Heart left ventricle (tissue), 16 donors: ENCODE data around the gene ZNF584. TPM values are rescaled to one million over a fixed set of nuclear protein-coding genes. Genes with fewer than 3 reads are reported as not detected.

Source experiments
- ATAC-seq, 4 donors: fragments of 200-7000 bp; cut with Tn5 transposase; one replicate each; pipeline ENCODE4 v1.9.1; 2020 to 2022; ENCODE audit warnings: moderate library complexity in 4 of 4, mild to moderate bottlenecking in 3 of 4, moderate number of reproducible peaks in 1 of 4
- DNase-seq, 5 donors: peaks; one replicate each; pipeline ENCODE4 v3.0.0-alpha.2; 2020
- H3K27ac ChIP-seq, 12 donors: fragments of 200-600 bp; sonication (generic) in 4 of 12; one replicate each; pipeline versions ENCODE4 v1.5.0 to v1.8.0; 2016 to 2022; ENCODE audit warnings: mild to moderate bottlenecking in 2 of 12
- H3K27me3 ChIP-seq, 9 donors: fragments of 200-600 bp; sonication (generic) in 2 of 9; one replicate each; pipeline versions ENCODE4 v1.5.1 to v1.8.0; 2016 to 2022; ENCODE audit warnings: mild to moderate bottlenecking in 3 of 9
- H3K36me3 ChIP-seq, 9 donors: fragments of 200-600 bp; sonication (generic) in 2 of 9; one replicate each; pipeline versions ENCODE4 v1.5.0 to v1.8.0; 2018 to 2022; ENCODE audit warnings: mild to moderate bottlenecking in 2 of 9
- H3K4me1 ChIP-seq, 12 donors: fragments of 200-600 bp; sonication (generic) in 4 of 12; one replicate each; pipeline versions ENCODE4 v1.5.0 to v1.8.0; 2016 to 2022; ENCODE audit warnings: mild to moderate bottlenecking in 3 of 12
- H3K4me3 ChIP-seq, 12 donors: fragments of 200-600 bp; sonication (generic) in 4 of 12; one replicate each; pipeline versions ENCODE4 v1.5.0 to v1.8.0; 2017 to 2022; ENCODE audit warnings: mild to moderate bottlenecking in 9 of 12, moderate library complexity in 4 of 12
- H3K9me3 ChIP-seq, 12 donors: fragments of 200-600 bp; sonication (generic) in 4 of 12; one replicate each; pipeline versions ENCODE4 v1.5.0 to v1.8.0; 2016 to 2022; ENCODE audit warnings: mild to moderate bottlenecking in 1 of 12
- CTCF ChIP-seq, 12 donors: fragments of 200-600 bp; sonication (generic) in 4 of 12; IDR thresholded peaks; one replicate each; pipeline versions ENCODE4 v1.5.0 to v1.8.0; 2018 to 2022; ENCODE audit warnings: antibody characterized with exemption in 12 of 12, mild to moderate bottlenecking in 5 of 12
- POLR2A ChIP-seq, 2 donors: fragments of 450-650 bp; IDR thresholded peaks; one replicate each; pipeline ENCODE4 v1.6.1; 2017; ENCODE audit warnings: antibody characterized with exemption in 2 of 2, mild to moderate bottlenecking in 2 of 2, moderate library complexity in 2 of 2
- WGBS, 4 donors: extraction: QIAGEN DNeasy Blood & Tissue Kit in 2 of 4; methylation state at CpG; one replicate each; pipeline versions ENCODE4 v1.1.5 to v1.1.7; 2013 to 2018; 5-methylcytosine and 5-hydroxymethylcytosine counted together
- intact Hi-C, 10 donors: fragments of 100-400 bp; cut with DNase I; formaldehyde crosslinking; loops; one replicate each; pipeline versions ENCODE4 v1.11.1 to v1.14.2; 2022
- polyA plus RNA-seq, 2 donors: library from polyadenylated mRNA; stranded (reverse); fragments of 200-250 nt; gene quantifications; one replicate each; pipeline ENCODE4 v1.2.3, GENCODE V29; 2013
- total RNA-seq, 9 donors: library from RNA; depleted of rRNA in 2 of 9; stranded (reverse); fragments of >200 nt in 2 of 9; fragmentation: NEBNext Ultra II Directional in 3 of 9; extraction: Animal tissue kit (Norgen Biotek cat#: 25700) in 3 of 9; gene quantifications; one replicate each; pipeline versions ENCODE4 v1.1.0 to v1.2.4, GENCODE V29; 2016 to 2023
- donor health status: ischemic (EF 13 %, LVEDD 7.1; RV severe dilation, severe dysfunction).
- donor health status: healthy with polysubstance abuse.
- donor health status: DM: no; HTN: yes; CAD: no.
- donor health status: DM: no; HTN: no; CAD: no.
- donor health status: ischemic (EF 25% LVEDD 6.9; RV normal size, moderate dysfunction).
- donor health status: ischemic (EF 25% LVEDD 5.7; RV mildly dilated, moderate dysfunction).
- donor health status: healthy.
- donor health status: DM: yes; HTN: yes; CAD: no.
- donor health status: ischemic (EF 35%, LVEDD 5.7; RV mildly dilated, moderate dysfunction).
- donor health status: nonischemic (EF 11% LVEDD 7.7; RV severe dilation, severe dysfunction).
- donor health status: DM: yes; HTN: yes; CAD: no.
- donor health status: PGD.
- donor health status: ischemic (EF 29% LVEDD 5.4; RV normal size, mild dysfunction).
- donor health status: nonischemic (EF 23%, LVEDD 6.1; RV moderate dilation, normal function).

Gene ZNF584
- total and polyA plus RNA-seq, 11 donors: 6.1 to 31.4 (median 16.9) TPM

- intact Hi-C loops: no loop called here
- 80 to 88% (median 85%) methylated on average over 3 of the region's 3 CpGs for WGBS, 4 donors
These were observed 20.3 kb upstream of the ZNF584 start for GRCh38 chr19:58388175-58388526.

GRCh38 chr19:58392945-58393724, 15.3 kb upstream of the ZNF584 start:
- intact Hi-C loops: no loop called here
- ATAC-seq: no peak
- H3K36me3 ChIP-seq: peaks cover 0 to 72% (median 63%) of the 10 kb centered on the region in 9 donors
- no peak for DNase-seq
- TF ChIP-seq CTCF (IDR thresholded peaks at IDR 0.05): no peak
- peaks cover 5 to 25% (median 16%) of the 10 kb centered on the region in 9 donors for H3K27me3 ChIP-seq
- H3K4me1 ChIP-seq: peaks cover 0 to 26% (median 8%) of the 10 kb centered on the region in 12 donors
- H3K4me3 ChIP-seq: no peak overlapping the region
- H3K27ac ChIP-seq: no peak overlapping the region
- WGBS, 4 donors: 91 to 95% (median 93%) methylated on average over 22 to 26 of the region's 26 CpGs
- no peaks in the 10 kb centered on the region for H3K9me3 ChIP-seq

More at GRCh38 chr19:58388175-58388526, 20.3 kb upstream of the ZNF584 start:
- Histone ChIP-seq H3K4me3 (peak overlapping the region in 11 of 12 donors; percentile 60 to 99 (median 82)), H3K9me3 (no peaks in the 10 kb centered on the region), H3K27ac (peak overlapping the region in 1 of 12 donors; percentile 98), H3K27me3 (no peaks in the 10 kb centered on the region), H3K4me1 (peaks cover 5 to 39% (median 25%) of the 10 kb centered on the region in 12 donors), H3K36me3 (peaks cover 0 to 52% (median 46%) of the 10 kb centered on the region in 9 donors)
- ATAC-seq (no peak), DNase-seq (no peak)
- no peak for TF ChIP-seq POLR2A (IDR thresholded peaks at IDR 0.05)
- no peak for TF ChIP-seq CTCF (IDR thresholded peaks at IDR 0.05)

- no peak for TF ChIP-seq POLR2A (IDR thresholded peaks at IDR 0.05)
- no peak for TF ChIP-seq CTCF (IDR thresholded peaks at IDR 0.05)
- no peak overlapping the region for H3K27ac ChIP-seq
- DNase-seq: no peak
- no peaks in the 10 kb centered on the region for H3K9me3 ChIP-seq
- H3K27me3 ChIP-seq: peaks cover 5 to 25% (median 16%) of the 10 kb centered on the region in 9 donors
- WGBS, 4 donors: 85 to 90% (median 88%) methylated on average over 4 of the region's 4 CpGs
- peaks cover 0 to 67% (median 58%) of the 10 kb centered on the region in 9 donors for H3K36me3 ChIP-seq
- H3K4me3 ChIP-seq: no peak overlapping the region
- intact Hi-C loops: no loop called here
- no peak for ATAC-seq
- H3K4me1 ChIP-seq: peaks cover 0 to 22% (median 5%) of the 10 kb centered on the region in 12 donors
These were observed 14.8 kb upstream of the ZNF584 start for GRCh38 chr19:58393725-58394033.

- DNase-seq: no peak
- peak in 1 of 4 donors; percentile 8 for ATAC-seq
- Histone ChIP-seq H3K36me3 (peaks cover 0 to 56% (median 47%) of the 10 kb centered on the region in 9 donors), H3K9me3 (no peaks in the 10 kb centered on the region), H3K4me3 (no peak overlapping the region), H3K4me1 (peaks cover 0 to 17% (median 2%) of the 10 kb centered on the region in 12 donors), H3K27ac (no peak overlapping the region), H3K27me3 (peaks cover 5 to 25% (median 16%) of the 10 kb centered on the region in 9 donors)
- 66 to 100% (median 74%) methylated on average over 1 to 3 of the region's 3 CpGs for WGBS, 4 donors
- intact Hi-C loops: no loop called here
- TF ChIP-seq CTCF (IDR thresholded peaks at IDR 0.05): no peak
- TF ChIP-seq POLR2A (IDR thresholded peaks at IDR 0.05): no peak
These were observed 13.6 kb upstream of the ZNF584 start for GRCh38 chr19:58394821-58395219.
